ENCODE data around the gene UBAC2. TPM values are rescaled to one million over a fixed set of nuclear protein-coding genes. Genes with fewer than 3 reads are reported as not detected.

UBAC2 gene
- total and polyA plus RNA-seq, 2 of the 4 experiments (the other 2 are of a cell fraction), result 20.8 to 36.3 TPM

- Histone ChIP-seq H3K36me3 (ENCODE audit: control insufficient read depth, insufficient read depth, low read length) (no peaks in the 10 kb centered on the region), H2BK5ac (ENCODE audit: low read depth, low read length, poor library complexity, severe bottlenecking) (no peak overlapping the region), H3K4me1 (ENCODE audit: control insufficient read depth, insufficient read depth, low read length) (no peaks in the 10 kb centered on the region), H3K4me2 (ENCODE audit: low read depth, low read length) (no peak overlapping the region), H3K9me1 (ENCODE audit: insufficient read depth, low read length) (no peaks in the 10 kb centered on the region), H4K20me1 (ENCODE audit: insufficient read depth, low read length) (no peaks in the 10 kb centered on the region), H2BK120ac (ENCODE audit: low read depth, low read length) (no peak overlapping the region), H3K9me3 (ENCODE audit: control insufficient read depth, insufficient read depth, low read length) (no peaks in the 10 kb centered on the region; the same call in 1 of the 2 replicates), H3K27ac (ENCODE audit: insufficient read depth, low read length) (no peak overlapping the region), H2AFZ (replicated peaks; ENCODE audit: low read length, poor library complexity) (no peak overlapping the region), H3K23ac (ENCODE audit: low read depth, low read length) (no peak overlapping the region), H4K8ac (ENCODE audit: low read depth in 2 of 2, low read length in 2 of 2) (no peak overlapping the region), H3K27me3 (ENCODE audit: control insufficient read depth, insufficient read depth, low read length) (peaks cover 14% of the 10 kb centered on the region), H3K9ac (ENCODE audit: low read depth, low read length) (no peak overlapping the region), H3K18ac (ENCODE audit: low read depth, low read length) (no peak overlapping the region), H2AK5ac (ENCODE audit: low read depth, low read length) (no peak overlapping the region), H2AK9ac (replicated peaks; ENCODE audit: low read depth, low read length, poor library complexity) (peak overlapping the region; percentile 3), H4K91ac (ENCODE audit: insufficient read depth, low read depth, low read length) (no peak overlapping the region), H3K56ac (ENCODE audit: extremely low read depth, insufficient read depth, low read length) (no peak overlapping the region), H3K79me1 (ENCODE audit: low read depth in 1 of 2, low read length in 2 of 2) (no peaks in the 10 kb centered on the region), H3K4me3 (ENCODE audit: insufficient read depth, low read depth, low read length) (no peak overlapping the region), H3K14ac (replicated peaks; ENCODE audit: low read depth, low read length) (no peak overlapping the region), H2BK15ac (ENCODE audit: low read depth, low read length) (no peak overlapping the region), H4K5ac (ENCODE audit: low read depth, low read length) (no peak overlapping the region), H2BK20ac (ENCODE audit: low read depth, low read length) (no peak overlapping the region), H3K4ac (ENCODE audit: low read depth, low read length) (no peak overlapping the region)
- intact Hi-C loops (cut with micrococcal nuclease) (no loop called here), dilution Hi-C loops (cut with HindIII; ENCODE audit: low sequenced_read_pairs, unreplicated experiment) (no loop called here), in situ Hi-C loops (cut with MboI; ENCODE audit: low sequenced_read_pairs) (no loop called here)
- WGBS, 2 experiments (ENCODE audit: extremely low coverage in 2 of 2, insufficient read length in 1 of 2), result no CpG with 5 or more reads among the region's 5 CpGs
- DNase-seq, result no peak
- BruUV-seq (replicated peaks), result no TSS peak
- no peak for TF ChIP-seq RFX5 (IDR thresholded peaks at IDR 0.05; ENCODE audit: low read depth, low read length)
- no peak for TF ChIP-seq CEBPB (IDR thresholded peaks at IDR 0.05; ENCODE audit: low read depth, low read length)
- TF ChIP-seq SMC3 (IDR thresholded peaks at IDR 0.05; ENCODE audit: low read depth, low read length), result no peak
- no peak for TF ChIP-seq FOS (IDR thresholded peaks at IDR 0.05; ENCODE audit: low read depth, low read length)
- no peak for TF ChIP-seq MAFK (IDR thresholded peaks at IDR 0.05; ENCODE audit: low read depth, low read length)
- TF ChIP-seq USF2 (IDR thresholded peaks at IDR 0.05; ENCODE audit: low read depth, low read length), result no peak
- no peak for TF ChIP-seq RAD21 (IDR thresholded peaks at IDR 0.05; ENCODE audit: low read length)
- no peak for TF ChIP-seq RCOR1 (IDR thresholded peaks at IDR 0.05; ENCODE audit: insufficient replicate concordance, low read length)
- TF ChIP-seq MXI1 (IDR thresholded peaks at IDR 0.05; ENCODE audit: borderline replicate concordance, low read depth, low read length), result no peak
- no peak for TF ChIP-seq BHLHE40 (IDR thresholded peaks at IDR 0.05; ENCODE audit: low read depth, low read length)
- TF ChIP-seq NFE2L2 (IDR thresholded peaks at IDR 0.05; ENCODE audit: low read depth, low read length), result no peak
- TF ChIP-seq CTCF (conservative IDR thresholded peaks at IDR 0.05; ENCODE audit: low read depth, low read length), result no peak
- ATAC-seq (ENCODE audit: low read depth), result no peak
- ChIA-PET POLR2A (ENCODE audit: unreplicated experiment) (no interaction called here), CTCF (no interaction called here)
These were observed 36.4 kb upstream of the UBAC2 start for GRCh38 chr13:99164226-99164625.

All from IMR-90 (cell line).